Skeletal muscle cell (primary cell): ENCODE measurements around the gene ETFRF1.
A peak's percentile ranks its signal among the peaks of the same experiment; 100 is the strongest.

Experiments used
- DNase-seq: peaks from one replicate; pipeline ENCODE4 v3.0.0-alpha.2; 2010; ENCODE audit warnings: low read depth
- H3K4me3 ChIP-seq: 2 replicates; pipeline ENCODE4 v1.5.1; 2011; ENCODE audit warnings: low read depth, mild to moderate bottlenecking, control low read depth, low read length, moderate library complexity

Gene ETFRF1

GRCh38 chr12:25195056-25195971 lies at the start of gene ETFRF1, which contains the start of gene DNAI7:
Gene ETFRF1 (plus strand): TSS chr12:25195237. CDS start chr12:25203957, 8,720 bp downstream.
Gene DNAI7 (minus strand): TSS chr12:25195160. CDS start chr12:25195078, 82 bp downstream.
- peak; percentile 70 for DNase-seq
- peak within 1 kb of the TSS; percentile 73 for H3K4me3 ChIP-seq

- DNase-seq, result no peak
- H3K4me3 ChIP-seq, result no peak overlapping the region
Measured at GRCh38 chr12:25146686-25147085, 48.4 kb upstream of the ETFRF1 start.

GRCh38 chr12:25151476-25151875 lies 43.6 kb upstream of the ETFRF1 start:
- no peak overlapping the region for H3K4me3 ChIP-seq
- peak; percentile 99 for DNase-seq

- H3K4me3 ChIP-seq, result no peak overlapping the region
- no peak for DNase-seq
Measured at GRCh38 chr12:25152055-25152454, 43.0 kb upstream of the ETFRF1 start.

GRCh38 chr12:25155022-25155576 lies 39.9 kb upstream of the ETFRF1 start:
- DNase-seq, result no peak
- no peak overlapping the region for H3K4me3 ChIP-seq

- DNase-seq, result no peak
- no peak overlapping the region for H3K4me3 ChIP-seq
Measured at GRCh38 chr12:25156061-25156460, 39.0 kb upstream of the ETFRF1 start.

- DNase-seq, result no peak
- H3K4me3 ChIP-seq, result no peak overlapping the region
Measured at GRCh38 chr12:25162866-25163265, 32.2 kb upstream of the ETFRF1 start.

- DNase-seq, result no peak
- H3K4me3 ChIP-seq, result no peak overlapping the region
Measured at GRCh38 chr12:25182765-25183164, 12.3 kb upstream of the ETFRF1 start.

GRCh38 chr12:25184132-25184531 lies 10.9 kb upstream of the ETFRF1 start:
- no peak overlapping the region for H3K4me3 ChIP-seq
- no peak for DNase-seq

- no peak overlapping the region for H3K4me3 ChIP-seq
- DNase-seq, result no peak
Measured at GRCh38 chr12:25186038-25186787, 8.8 kb upstream of the ETFRF1 start.

- no peak for DNase-seq
- no peak overlapping the region for H3K4me3 ChIP-seq
Measured at GRCh38 chr12:25186788-25187402, 8.1 kb upstream of the ETFRF1 start.

GRCh38 chr12:25187781-25188180 lies 7.3 kb upstream of the ETFRF1 start:
- DNase-seq, result peak; percentile 68

GRCh38 chr12:25189656-25190055 lies 5.4 kb upstream of the ETFRF1 start:
- DNase-seq, result no peak
- H3K4me3 ChIP-seq, result no peak overlapping the region

More at GRCh38 chr12:25187781-25188180, 7.3 kb upstream of the ETFRF1 start:
- no peak overlapping the region for H3K4me3 ChIP-seq

GRCh38 chr12:25190793-25191192 lies 4.2 kb upstream of the ETFRF1 start:
- H3K4me3 ChIP-seq, result no peak overlapping the region
- DNase-seq, result no peak

- peak overlapping the region; percentile 73 for H3K4me3 ChIP-seq
- no peak for DNase-seq
Measured at GRCh38 chr12:25194214-25194613, 823 bp upstream of the ETFRF1 start.

- H3K4me3 ChIP-seq, result peak overlapping the region; percentile 73
- DNase-seq, result no peak
Measured at GRCh38 chr12:25194722-25195055, 348 bp upstream of the ETFRF1 start.

GRCh38 chr12:25197608-25198007 lies 2.6 kb downstream of the ETFRF1 start:
- no peak overlapping the region for H3K4me3 ChIP-seq
- DNase-seq, result no peak

- DNase-seq, result peak; percentile 7
- H3K4me3 ChIP-seq, result no peak overlapping the region
Measured at GRCh38 chr12:25200703-25201102, 5.7 kb downstream of the ETFRF1 start.

- no peak for DNase-seq
Measured at GRCh38 chr12:25202137-25202536, 7.1 kb downstream of the ETFRF1 start.

GRCh38 chr12:25207411-25207810 lies 12.4 kb downstream of the ETFRF1 start:
- no peak overlapping the region for H3K4me3 ChIP-seq
- DNase-seq, result no peak

More at GRCh38 chr12:25202137-25202536, 7.1 kb downstream of the ETFRF1 start:
- H3K4me3 ChIP-seq, result no peak overlapping the region
